Sigmoid colon (tissue), 4 donors: ENCODE data around the gene WASHC4.

Source experiments
- CTCF ChIP-seq, 4 experiments: fragments of 450-650 bp in 3 of 4; fragments of 200-600 bp in 1 of 4; IDR thresholded peaks; one replicate each; pipeline ENCODE4 v1.5.1; 2016 to 2019; ENCODE audit warnings: antibody characterized with exemption in 4 of 4, mild to moderate bottlenecking in 3 of 4, moderate library complexity in 2 of 4
- POLR2AphosphoS5 ChIP-seq, 4 donors: sonication (generic); formaldehyde crosslinking; IDR thresholded peaks; one replicate each; pipeline ENCODE4 v1.6.1; 2017; ENCODE audit warnings: antibody characterized with exemption in 4 of 4

GRCh38 chr12:105201299-105201698 is 93.8 kb downstream of the WASHC4 start:
- TF ChIP-seq POLR2AphosphoS5 (IDR thresholded peaks at IDR 0.05) (no peak), CTCF (IDR thresholded peaks at IDR 0.05) (no peak)
